Naive thymus-derived CD4-positive, alpha-beta T cell (primary cell): ENCODE results near the gene LTC4S. TPM values are rescaled to one million over a fixed set of nuclear protein-coding genes. Genes with fewer than 3 reads are reported as not detected.
A peak's percentile ranks its signal among the peaks of the same experiment; 100 is the strongest.
"Not testable (repeated sequence)": the region's sequence is repeated elsewhere in the genome, so short reads cannot be mapped to it uniquely, and the experiment has no call there.

Experiments used
- ATAC-seq: fragments of 150-1000 bp; cut with Tn5 transposase; 2 replicates; pipeline ENCODE4 v1.10.0; 2021; ENCODE audit warnings: mild to moderate bottlenecking, moderate library complexity
- CTCF ChIA-PET: fragments of 350-600 bp; sonication (Branson Sonifier 250); formaldehyde crosslinking; loops from one replicate; lab custom pipeline; 2021; ENCODE audit warnings: antibody characterized with exemption; lab: Charles Lee
- POLR2A ChIA-PET: fragments of 350-600 bp; sonication (Branson Sonifier 250); formaldehyde crosslinking; loops from one replicate; lab custom pipeline; 2021; ENCODE audit warnings: antibody characterized with exemption, inconsistent platforms; lab: Charles Lee
- DNase-seq, 9 donors: peaks; one replicate each; pipeline versions ENCODE4 v3.0.0 to v3.0.0-alpha.2; 2020 to 2022; ENCODE audit warnings: mixed read lengths in 1 of 9
- H3K27ac ChIP-seq: one replicate; pipeline ENCODE4 v1.7.0; 2013; ENCODE audit warnings: mild to moderate bottlenecking, low read depth, low read length, moderate library complexity
- H3K27me3 ChIP-seq, 2 donors: one replicate each; pipeline ENCODE4 v1.7.0; 2013; ENCODE audit warnings: low read length in 2 of 2, mild to moderate bottlenecking in 2 of 2, moderate library complexity in 2 of 2; ENCODE audit not compliant: control insufficient read depth in 2 of 2, insufficient read depth in 2 of 2
- H3K36me3 ChIP-seq, 3 experiments: 1 replicate in 2 of 3; 2 replicates in 1 of 3; pipeline ENCODE4 v1.7.0; 2013; ENCODE audit warnings: low read length in 3 of 3, mild to moderate bottlenecking in 3 of 3, moderate library complexity in 1 of 3; ENCODE audit not compliant: insufficient read depth in 3 of 3, control insufficient read depth in 2 of 3
- H3K4me1 ChIP-seq, 2 donors: one replicate each; pipeline ENCODE4 v1.7.0; 2013; ENCODE audit warnings: low read length in 2 of 2, mild to moderate bottlenecking in 2 of 2, moderate library complexity in 1 of 2; ENCODE audit not compliant: control insufficient read depth in 2 of 2, insufficient read depth in 2 of 2
- H3K4me3 ChIP-seq: 2 replicates; pipeline ENCODE4 v1.7.0; 2013; ENCODE audit warnings: mild to moderate bottlenecking, low read length
- H3K9me3 ChIP-seq, 3 experiments: 1 replicate in 2 of 3; 2 replicates in 1 of 3; pipeline ENCODE4 v1.7.0; 2013; ENCODE audit warnings: low read length in 3 of 3; ENCODE audit not compliant: control insufficient read depth in 2 of 3
- H3K27ac Mint-ChIP-seq, 9 donors: one replicate each; pipeline ENCODE4 v1.8.0; 2020 to 2022; ENCODE audit warnings: mixed read lengths in 9 of 9, mild to moderate bottlenecking in 8 of 9, moderate library complexity in 5 of 9, inconsistent platforms in 2 of 9
- H3K27me3 Mint-ChIP-seq, 5 donors: one replicate each; pipeline ENCODE4 v1.8.0; 2021 to 2022; ENCODE audit warnings: mixed read lengths in 5 of 5, mild to moderate bottlenecking in 1 of 5
- H3K36me3 Mint-ChIP-seq, 5 donors: one replicate each; pipeline ENCODE4 v1.8.0; 2020 to 2022; ENCODE audit warnings: mixed read lengths in 5 of 5, mild to moderate bottlenecking in 3 of 5, inconsistent platforms in 1 of 5
- H3K4me1 Mint-ChIP-seq, 7 donors: one replicate each; pipeline ENCODE4 v1.8.0; 2020 to 2022; ENCODE audit warnings: mixed read lengths in 7 of 7, mild to moderate bottlenecking in 3 of 7, inconsistent platforms in 1 of 7
- H3K4me3 Mint-ChIP-seq, 10 donors: one replicate each; pipeline ENCODE4 v1.8.0; 2020 to 2022; ENCODE audit warnings: mild to moderate bottlenecking in 10 of 10, mixed read lengths in 10 of 10, moderate library complexity in 6 of 10, inconsistent platforms in 2 of 10
- H3K9me3 Mint-ChIP-seq, 11 donors: one replicate each; pipeline ENCODE4 v1.8.0; 2020 to 2022; ENCODE audit warnings: mixed read lengths in 11 of 11, mild to moderate bottlenecking in 4 of 11, inconsistent platforms in 1 of 11, moderate library complexity in 1 of 11
- intact Hi-C, 2 donors: fragments of 100-400 bp; cut with micrococcal nuclease; formaldehyde crosslinking; loops; one replicate each; pipeline ENCODE4 v1.15.1; 2023
- polyA plus RNA-seq, 2 donors: library from polyadenylated mRNA; unstranded; fragments of 300-500 nt; fragmentation: Illumina TruSeq; gene quantifications; one replicate each; pipeline ENCODE4 v1.2.3, GENCODE V29; 2021
- total RNA-seq, 6 experiments: library from RNA in 5 of 6; stranded (reverse) in 5 of 6; gene quantifications; 1 replicate in 5 of 6; 2 replicates in 1 of 6; pipeline ENCODE4 v1.2.3 and lab custom pipeline; 2021 to 2026

LTC4S gene
- total and polyA plus RNA-seq, 7 experiments from 2014 or later, result 0.97 to 8.1 (median 4.9) TPM

- CTCF ChIA-PET, result interaction anchor here (0.7 kb wide), 1 partner anchor 208 kb away, joined by 4 read pairs; the partner anchor contains the start of gene HNRNPH1
- peaks cover 12 to 67% (median 31%) of the 10 kb centered on the region in 5 donors for H3K36me3 Mint-ChIP-seq
- POLR2A ChIA-PET, result interaction anchor here (1.0 to 3.8 kb wide), 2 partner anchors 9 to 11 kb away, joined by 3 to 17 read pairs; partner anchors contain the start of gene SQSTM1
Measured at GRCh38 chr5:179830818-179831468, 37.2 kb downstream of the LTC4S start.

GRCh38 chr5:179832039-179832745 is 38.4 kb downstream of the LTC4S start:
- H3K27me3 ChIP-seq, result no peaks in the 10 kb centered on the region
- peak overlapping the region in 3 of 9 donors; percentile 23 to 53 (median 51) for H3K27ac Mint-ChIP-seq
- H3K9me3 Mint-ChIP-seq, result peaks cover 0 to 2% (median 0%) of the 10 kb centered on the region in 11 donors
- no peaks in the 10 kb centered on the region for H3K9me3 ChIP-seq
- no peak overlapping the region for H3K27ac ChIP-seq
- H3K4me3 ChIP-seq, result no peak overlapping the region
- peaks cover 10 to 31% (median 27%) of the 10 kb centered on the region in 7 donors for H3K4me1 Mint-ChIP-seq
- ChIA-PET POLR2A (interaction anchor here (1.0 to 3.8 kb wide), 4 partner anchors 9 to 129 kb away, joined by 3 to 17 read pairs (median 4); partner anchors contain the start of gene SQSTM1), CTCF (interaction anchor here (0.6 kb wide), 1 partner anchor 18 kb away, joined by 4 read pairs; no protein-coding TSS in a partner anchor)
- intact Hi-C loops, result no loop called here
- peaks cover 24 to 76% (median 25%) of the 10 kb centered on the region in 3 experiments for H3K36me3 ChIP-seq
- peaks cover 17 to 70% (median 40%) of the 10 kb centered on the region in 5 donors for H3K36me3 Mint-ChIP-seq
- peaks cover 8 to 13% of the 10 kb centered on the region in 2 donors for H3K4me1 ChIP-seq
- peak overlapping the region in 1 of 10 donors; percentile 20 for H3K4me3 Mint-ChIP-seq
- ATAC-seq (no peak), DNase-seq (no peak)
- no peaks in the 10 kb centered on the region for H3K27me3 Mint-ChIP-seq

More at GRCh38 chr5:179830818-179831468, 37.2 kb downstream of the LTC4S start:
- H3K27me3 Mint-ChIP-seq, result no peaks in the 10 kb centered on the region
- H3K4me3 Mint-ChIP-seq, result no peak overlapping the region
- Histone ChIP-seq H3K4me3 (no peak overlapping the region), H3K36me3 (peaks cover 24 to 76% (median 25%) of the 10 kb centered on the region in 3 experiments), H3K27me3 (no peaks in the 10 kb centered on the region), H3K4me1 (peaks cover 0 to 1% of the 10 kb centered on the region in 2 donors), H3K9me3 (no peaks in the 10 kb centered on the region), H3K27ac (no peak overlapping the region)
- ATAC-seq, result no peak
- peak in 1 of 9 donors; percentile 4 for DNase-seq
- peaks cover 0 to 2% (median 0%) of the 10 kb centered on the region in 11 donors for H3K9me3 Mint-ChIP-seq
- H3K27ac Mint-ChIP-seq, result peak overlapping the region in 5 of 9 donors; percentile 36 to 88 (median 72)
- peaks cover 3 to 23% (median 17%) of the 10 kb centered on the region in 7 donors for H3K4me1 Mint-ChIP-seq
- intact Hi-C loops, result no loop called here

GRCh38 chr5:179833056-179833708 is 39.4 kb downstream of the LTC4S start:
- H3K9me3 ChIP-seq, result no peaks in the 10 kb centered on the region
- no peak for ATAC-seq
- DNase-seq, result no peak
- ChIA-PET CTCF (interaction anchor here (0.6 kb wide), 1 partner anchor 19 kb away, joined by 4 read pairs; no protein-coding TSS in a partner anchor), POLR2A (interaction anchor here (0.8 to 1.4 kb wide), 6 partner anchors 10 to 130 kb away, joined by 3 to 7 read pairs (median 4); no protein-coding TSS in a partner anchor)
- peak overlapping the region in 3 of 9 donors; percentile 10 to 85 (median 29) for H3K27ac Mint-ChIP-seq
- H3K4me1 ChIP-seq, result peaks cover 8 to 19% of the 10 kb centered on the region in 2 donors
- no peak overlapping the region for H3K27ac ChIP-seq
- peaks cover 0 to 2% (median 0%) of the 10 kb centered on the region in 11 donors for H3K9me3 Mint-ChIP-seq
- no peak overlapping the region for H3K4me3 Mint-ChIP-seq
- H3K36me3 ChIP-seq, result peaks cover 24 to 79% (median 25%) of the 10 kb centered on the region in 3 experiments
- no peaks in the 10 kb centered on the region for H3K27me3 Mint-ChIP-seq
- no peak overlapping the region for H3K4me3 ChIP-seq
- intact Hi-C loops, result no loop called here
- no peaks in the 10 kb centered on the region for H3K27me3 ChIP-seq
- H3K36me3 Mint-ChIP-seq, result peaks cover 17 to 67% (median 40%) of the 10 kb centered on the region in 5 donors
- peaks cover 12 to 29% (median 21%) of the 10 kb centered on the region in 7 donors for H3K4me1 Mint-ChIP-seq

- peaks cover 12 to 29% (median 18%) of the 10 kb centered on the region in 7 donors for H3K4me1 Mint-ChIP-seq
- H3K27me3 ChIP-seq, result no peaks in the 10 kb centered on the region
- no peaks in the 10 kb centered on the region for H3K9me3 ChIP-seq
- H3K36me3 ChIP-seq, result peaks cover 24 to 81% (median 25%) of the 10 kb centered on the region in 3 experiments
- H3K27ac ChIP-seq, result no peak overlapping the region
- ChIA-PET POLR2A (interaction anchor here (0.8 to 1.4 kb wide), 2 partner anchors 11 to 14 kb away, joined by 4 to 7 read pairs; no protein-coding TSS in a partner anchor), CTCF (no interaction called here)
- H3K4me3 ChIP-seq, result no peak overlapping the region
- no peak for DNase-seq
- H3K9me3 Mint-ChIP-seq, result peaks cover 0 to 2% (median 0%) of the 10 kb centered on the region in 11 donors
- H3K4me3 Mint-ChIP-seq, result no peak overlapping the region
- intact Hi-C loops, result no loop called here
- H3K36me3 Mint-ChIP-seq, result peaks cover 17 to 64% (median 39%) of the 10 kb centered on the region in 5 donors
- H3K27ac Mint-ChIP-seq, result peak overlapping the region in 3 of 9 donors; percentile 10 to 85 (median 29)
- ATAC-seq, result no peak
- peaks cover 8 to 19% of the 10 kb centered on the region in 2 donors for H3K4me1 ChIP-seq
- no peaks in the 10 kb centered on the region for H3K27me3 Mint-ChIP-seq
Measured at GRCh38 chr5:179833709-179834070, 39.9 kb downstream of the LTC4S start.

GRCh38 chr5:179834120-179834519 is 40.3 kb downstream of the LTC4S start:
- DNase-seq (no peak), ATAC-seq (no peak)
- Histone ChIP-seq H3K4me1 (peaks cover 8 to 19% of the 10 kb centered on the region in 2 donors), H3K27ac (no peak overlapping the region), H3K36me3 (peaks cover 24 to 81% (median 25%) of the 10 kb centered on the region in 3 experiments), H3K27me3 (no peaks in the 10 kb centered on the region), H3K9me3 (no peaks in the 10 kb centered on the region), H3K4me3 (no peak overlapping the region)
- Mint-ChIP-seq H3K4me3 (no peak overlapping the region), H3K27ac (peak overlapping the region in 3 of 9 donors; percentile 10 to 85 (median 29)), H3K9me3 (peaks cover 0 to 2% (median 0%) of the 10 kb centered on the region in 11 donors), H3K36me3 (peaks cover 17 to 60% (median 37%) of the 10 kb centered on the region in 5 donors), H3K27me3 (no peaks in the 10 kb centered on the region), H3K4me1 (peaks cover 12 to 27% (median 16%) of the 10 kb centered on the region in 7 donors)
- ChIA-PET CTCF (no interaction called here), POLR2A (interaction anchor here (1.4 kb wide), 1 partner anchor 14 kb away, joined by 7 read pairs; no protein-coding TSS in a partner anchor)
- intact Hi-C loops, result no loop called here

GRCh38 chr5:179834871-179835270 is 41.1 kb downstream of the LTC4S start:
- CTCF ChIA-PET, ATAC-seq, intact Hi-C loops, H3K27ac Mint-ChIP-seq, H3K4me3 Mint-ChIP-seq, H3K27me3 Mint-ChIP-seq, H3K4me3 ChIP-seq, H3K27ac ChIP-seq, H3K27me3 ChIP-seq, H3K9me3 ChIP-seq, DNase-seq, H3K9me3 Mint-ChIP-seq, POLR2A ChIA-PET: not testable (repeated sequence)
- Mint-ChIP-seq H3K4me1 (peaks cover 12 to 26% (median 15%) of the 10 kb centered on the region in 7 donors), H3K36me3 (peaks cover 17 to 59% (median 36%) of the 10 kb centered on the region in 5 donors)
- H3K4me1 ChIP-seq, result peaks cover 8 to 19% of the 10 kb centered on the region in 2 donors
- peaks cover 21 to 82% (median 25%) of the 10 kb centered on the region in 3 experiments for H3K36me3 ChIP-seq
